Tibial nerve (tissue), 4 donors: Measurements from ENCODE around the gene GPR78. TPM values are rescaled to one million over a fixed set of nuclear protein-coding genes. Genes with fewer than 3 reads are reported as not detected.

ENCODE experiments used
- DNase-seq, 2 donors: peaks; one replicate each; pipeline ENCODE4 v3.0.0-alpha.2; 2019; ENCODE audit warnings: low spot score in 2 of 2
- H3K27ac ChIP-seq, 4 donors: fragments of 200-600 bp; sonication (generic) in 3 of 4; one replicate each; pipeline ENCODE4 v1.5.1; 2017 to 2019; ENCODE audit warnings: mild to moderate bottlenecking in 1 of 4
- H3K27me3 ChIP-seq, 2 donors: fragments of 200-600 bp; sonication (generic) in 1 of 2; one replicate each; pipeline versions ENCODE4 v1.5.1 to v1.6.0; 2017 to 2019
- H3K36me3 ChIP-seq, 3 donors: fragments of 200-600 bp; sonication (generic); one replicate each; pipeline ENCODE4 v1.5.1; 2018 to 2019
- H3K4me1 ChIP-seq, 4 donors: fragments of 200-600 bp; sonication (generic) in 3 of 4; one replicate each; pipeline ENCODE4 v1.5.1; 2017 to 2019
- H3K4me3 ChIP-seq, 4 donors: fragments of 200-600 bp; sonication (generic) in 3 of 4; one replicate each; pipeline ENCODE4 v1.5.1; 2017 to 2019; ENCODE audit warnings: mild to moderate bottlenecking in 1 of 4, moderate library complexity in 1 of 4
- H3K9me3 ChIP-seq, 4 donors: fragments of 200-600 bp; sonication (generic) in 3 of 4; one replicate each; pipeline ENCODE4 v1.5.1; 2017 to 2019
- EP300 ChIP-seq, 2 donors: sonication (generic); formaldehyde crosslinking; IDR thresholded peaks; one replicate each; pipeline ENCODE4 v1.6.1; 2017; ENCODE audit warnings: antibody characterized with exemption in 2 of 2, mild to moderate bottlenecking in 1 of 2
- POLR2A ChIP-seq, 2 donors: fragments of 450-650 bp; IDR thresholded peaks; one replicate each; pipeline ENCODE4 v1.6.1; 2017; ENCODE audit warnings: antibody characterized with exemption in 2 of 2, mild to moderate bottlenecking in 2 of 2, moderate library complexity in 2 of 2
- WGBS, 2 donors: methylation state at CpG; one replicate each; pipeline ENCODE4 v1.1.5; 2018; 5-methylcytosine and 5-hydroxymethylcytosine counted together
- total RNA-seq, 4 donors: library from RNA; depleted of rRNA; stranded (reverse); fragments of >200 nt; gene quantifications; one replicate each; pipeline ENCODE4 v1.1.0, GENCODE V29; 2016
- TF ChIP-seq, protein P1 (sequence below), 5 experiments: fragments of 200-600 bp in 3 of 5; fragments of 450-650 bp in 2 of 5; sonication (generic) in 3 of 5; IDR thresholded peaks; one replicate each; pipeline ENCODE4 v1.5.1; 2016 to 2019; ENCODE audit warnings: antibody characterized with exemption in 5 of 5, mild to moderate bottlenecking in 3 of 5, moderate library complexity in 2 of 5

The GPR78 gene
- total RNA-seq, 4 donors from 2014 or later = not detected

DNA sequence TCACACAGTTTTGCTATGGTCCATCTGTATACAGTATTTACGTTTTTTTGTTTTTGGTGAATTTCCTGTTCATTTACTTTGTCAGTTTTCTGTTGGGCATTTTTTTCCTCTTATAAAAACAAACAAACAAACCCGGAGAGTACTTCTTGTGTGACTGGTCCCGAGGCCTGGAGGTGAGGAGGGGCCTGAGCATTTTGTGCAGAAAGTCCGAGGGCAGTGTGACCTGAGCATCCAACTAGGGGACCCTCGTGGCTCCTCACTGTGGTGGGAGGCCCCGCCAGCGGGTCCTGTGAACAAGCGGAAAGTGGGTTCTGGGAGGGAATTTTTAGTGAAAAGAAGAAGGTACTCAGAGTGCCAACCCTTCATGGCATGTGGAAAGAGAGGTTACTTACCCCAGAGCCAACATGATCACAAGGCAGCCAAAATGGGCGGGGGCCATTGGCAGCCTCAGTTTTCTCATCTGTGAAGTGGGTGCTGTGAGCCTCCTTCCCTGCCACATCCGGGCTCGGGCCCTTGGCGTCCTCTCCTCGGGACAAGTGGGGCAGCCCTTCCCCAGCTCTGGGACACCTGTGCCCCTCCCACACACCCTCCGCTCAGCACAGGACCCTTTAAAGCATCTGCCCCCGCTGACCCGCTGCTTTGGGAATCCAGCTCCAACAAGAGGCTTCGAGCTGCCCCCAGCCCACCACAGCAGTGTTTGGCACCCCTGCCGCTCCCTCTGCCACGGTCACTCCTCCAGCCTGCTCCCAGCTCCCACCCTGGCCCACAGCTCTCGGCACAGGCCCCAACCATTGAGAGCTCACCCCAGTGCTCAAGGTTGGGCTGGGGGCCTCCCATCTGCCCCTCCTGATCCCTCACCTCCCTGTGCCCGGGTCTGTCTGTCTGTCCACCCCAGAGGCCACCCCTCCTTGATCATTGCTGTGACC is 22.8 kb upstream of the GPR78 start:
- Histone ChIP-seq H3K36me3 (no peaks in the 10 kb centered on the region), H3K4me1 (no peaks in the 10 kb centered on the region), H3K9me3 (no peaks in the 10 kb centered on the region), H3K27me3 (no peaks in the 10 kb centered on the region), H3K4me3 (no peak overlapping the region), H3K27ac (no peak overlapping the region)
- TF ChIP-seq POLR2A (IDR thresholded peaks at IDR 0.05) (no peak), EP300 (IDR thresholded peaks at IDR 0.05) (no peak)
- TF ChIP-seq, protein P1, sequence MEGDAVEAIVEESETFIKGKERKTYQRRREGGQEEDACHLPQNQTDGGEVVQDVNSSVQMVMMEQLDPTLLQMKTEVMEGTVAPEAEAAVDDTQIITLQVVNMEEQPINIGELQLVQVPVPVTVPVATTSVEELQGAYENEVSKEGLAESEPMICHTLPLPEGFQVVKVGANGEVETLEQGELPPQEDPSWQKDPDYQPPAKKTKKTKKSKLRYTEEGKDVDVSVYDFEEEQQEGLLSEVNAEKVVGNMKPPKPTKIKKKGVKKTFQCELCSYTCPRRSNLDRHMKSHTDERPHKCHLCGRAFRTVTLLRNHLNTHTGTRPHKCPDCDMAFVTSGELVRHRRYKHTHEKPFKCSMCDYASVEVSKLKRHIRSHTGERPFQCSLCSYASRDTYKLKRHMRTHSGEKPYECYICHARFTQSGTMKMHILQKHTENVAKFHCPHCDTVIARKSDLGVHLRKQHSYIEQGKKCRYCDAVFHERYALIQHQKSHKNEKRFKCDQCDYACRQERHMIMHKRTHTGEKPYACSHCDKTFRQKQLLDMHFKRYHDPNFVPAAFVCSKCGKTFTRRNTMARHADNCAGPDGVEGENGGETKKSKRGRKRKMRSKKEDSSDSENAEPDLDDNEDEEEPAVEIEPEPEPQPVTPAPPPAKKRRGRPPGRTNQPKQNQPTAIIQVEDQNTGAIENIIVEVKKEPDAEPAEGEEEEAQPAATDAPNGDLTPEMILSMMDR (IDR thresholded peaks at IDR 0.05) = no peak
- WGBS, 2 donors = 80% methylated on average over 21 of the region's 21 CpGs
- no peak for DNase-seq

- DNase-seq = no peak
- WGBS, 2 donors = 83 to 86% methylated on average over 20 to 21 of the region's 21 CpGs
These were observed 21.9 kb upstream of the GPR78 start for GRCh38 chr4:8558080-8558960.

DNA sequence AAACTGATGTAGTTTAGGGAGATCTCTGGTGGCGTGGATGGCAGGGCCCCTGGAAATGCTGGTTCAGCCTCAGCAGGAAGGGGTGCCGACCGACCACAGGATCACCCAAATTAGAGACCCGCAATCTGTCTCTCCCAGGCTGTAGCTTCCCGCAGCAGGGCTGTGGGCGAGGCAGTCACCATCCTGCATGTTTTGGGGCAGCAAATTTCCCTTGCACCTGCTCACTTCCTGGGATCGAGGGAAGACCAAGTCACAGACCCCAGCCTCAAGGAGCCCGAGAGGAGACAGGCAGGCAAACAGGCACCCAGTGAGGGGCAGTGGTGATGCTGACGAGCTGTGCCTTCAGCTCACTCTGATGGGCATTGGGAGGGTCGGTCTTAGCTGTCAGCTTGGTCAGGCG is 21.2 kb upstream of the GPR78 start:
- WGBS, 2 donors = 89 to 95% methylated on average over 11 of the region's 11 CpGs
- TF ChIP-seq POLR2A (IDR thresholded peaks at IDR 0.05) (no peak), EP300 (IDR thresholded peaks at IDR 0.05) (no peak)
- TF ChIP-seq, protein P1 (IDR thresholded peaks at IDR 0.05) = no peak
- no peak overlapping the region for H3K27ac ChIP-seq
- DNase-seq = no peak
- H3K9me3 ChIP-seq = no peaks in the 10 kb centered on the region
- H3K36me3 ChIP-seq = no peaks in the 10 kb centered on the region
- no peaks in the 10 kb centered on the region for H3K27me3 ChIP-seq
- H3K4me1 ChIP-seq = no peaks in the 10 kb centered on the region
- no peak overlapping the region for H3K4me3 ChIP-seq

More at GRCh38 chr4:8558080-8558960, 21.9 kb upstream of the GPR78 start:
- H3K4me1 ChIP-seq = no peaks in the 10 kb centered on the region
- H3K27me3 ChIP-seq = no peaks in the 10 kb centered on the region
- H3K4me3 ChIP-seq = no peak overlapping the region
- no peak overlapping the region for H3K27ac ChIP-seq
- TF ChIP-seq EP300 (IDR thresholded peaks at IDR 0.05) (no peak), POLR2A (IDR thresholded peaks at IDR 0.05) (no peak)
- TF ChIP-seq, protein P1 (IDR thresholded peaks at IDR 0.05) = no peak
- no peaks in the 10 kb centered on the region for H3K9me3 ChIP-seq
- no peaks in the 10 kb centered on the region for H3K36me3 ChIP-seq

GRCh38 chr4:8559524-8560264 is 20.5 kb upstream of the GPR78 start:
- Histone ChIP-seq H3K27me3 (no peaks in the 10 kb centered on the region), H3K4me3 (no peak overlapping the region), H3K4me1 (no peaks in the 10 kb centered on the region), H3K36me3 (no peaks in the 10 kb centered on the region), H3K27ac (no peak overlapping the region), H3K9me3 (no peaks in the 10 kb centered on the region)
- TF ChIP-seq, protein P1 (IDR thresholded peaks at IDR 0.05) = no peak
- TF ChIP-seq EP300 (IDR thresholded peaks at IDR 0.05) (no peak), POLR2A (IDR thresholded peaks at IDR 0.05) (no peak)
- no peak for DNase-seq
- WGBS, 2 donors = 71 to 72% methylated on average over 11 to 12 of the region's 12 CpGs
